Activated CD4-positive, alpha-beta T cell treated with anti-CD3 and anti-CD28 coated beads for 4 hours (primary cell): ENCODE data around the gene ISY1.

Experiments
- DNase-seq, 2 donors: peaks; one replicate each; pipeline ENCODE4 v3.0.0-alpha.2; 2020

The ISY1 gene

GRCh38 chr3:129085165-129085715, 75.6 kb downstream of the ISY1 start:
- no peak for DNase-seq

GRCh38 chr3:129084501-129084900, 76.4 kb downstream of the ISY1 start:
- DNase-seq, result no peak

GRCh38 chr3:129082026-129082425, 78.8 kb downstream of the ISY1 start:
- DNase-seq, result no peak

- DNase-seq, result no peak
These were observed 79.4 kb downstream of the ISY1 start for GRCh38 chr3:129081503-129081902.

GRCh38 chr3:129078510-129078909, 82.4 kb downstream of the ISY1 start:
- DNase-seq, result no peak
